ENCODE data around the gene PPP2R2D. TPM values are rescaled to one million over a fixed set of nuclear protein-coding genes. Genes with fewer than 3 reads are reported as not detected.

The PPP2R2D gene
- total RNA-seq, 1 experiment from 2014 or later, result 23.5 TPM

DNA sequence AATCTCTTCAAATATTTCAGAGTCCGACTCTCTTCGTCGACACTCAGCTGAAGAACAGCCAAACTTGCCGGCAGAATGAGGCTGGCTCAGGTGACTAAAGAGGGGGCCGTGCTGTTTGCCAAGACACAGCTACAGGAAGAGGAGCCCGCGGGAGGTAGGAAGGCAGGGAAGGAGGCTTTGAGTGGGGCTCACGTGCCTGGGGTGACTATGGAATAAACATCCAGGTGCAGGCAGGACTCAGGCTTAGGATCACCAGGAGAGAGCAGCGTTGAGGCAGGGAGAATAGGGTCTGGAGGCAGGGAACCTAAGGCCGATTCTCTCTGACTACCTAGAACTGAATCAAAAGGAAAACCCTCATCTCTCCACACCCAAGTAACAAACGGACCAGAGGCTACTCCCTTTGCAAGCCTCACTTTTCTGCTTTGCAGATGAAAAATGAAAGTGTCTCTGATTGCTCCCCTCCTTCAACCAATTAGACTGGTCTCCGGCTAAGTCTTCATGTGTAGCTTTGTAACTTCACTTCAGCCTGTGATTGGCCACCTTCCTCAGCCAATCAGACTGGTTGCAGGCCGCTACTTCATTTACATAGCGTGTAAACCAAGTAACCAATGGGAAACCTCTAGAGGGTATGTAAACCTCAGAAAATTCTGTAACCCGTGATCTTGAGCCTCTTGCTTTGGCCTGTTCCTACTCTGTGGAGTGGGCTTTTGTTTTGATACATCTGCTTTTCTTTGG is 100.6 kb downstream of the PPP2R2D start:
- no peaks in the 10 kb centered on the region for H3K9me3 ChIP-seq (ENCODE audit: insufficient read depth, low read depth)
- POLR2A ChIA-PET (ENCODE audit: unreplicated experiment), result interaction anchor here (0.6 kb wide), 1 partner anchor 101 kb away, joined by 5 read pairs; no protein-coding TSS in a partner anchor

GRCh38 chr10:132002004-132002403 is 101.2 kb downstream of the PPP2R2D start:
- Histone ChIP-seq H4K20me1 (ENCODE audit: insufficient read depth) (no peaks in the 10 kb centered on the region), H2AFZ (no peak overlapping the region), H3K9me3 (ENCODE audit: insufficient read depth, low read depth) (no peaks in the 10 kb centered on the region), H3K9me2 (ENCODE audit: insufficient read depth) (no peaks in the 10 kb centered on the region), H3K4me1 (replicated peaks; ENCODE audit: insufficient read depth) (peaks cover 18% of the 10 kb centered on the region), H3K4me2 (no peak overlapping the region), H3F3A (ENCODE audit: insufficient read depth, low read depth) (peaks cover 11% of the 10 kb centered on the region; the same call in 1 of the 2 replicates), H3K79me2 (ENCODE audit: low read depth) (no peaks in the 10 kb centered on the region), H3K36me3 (ENCODE audit: low read depth) (no peaks in the 10 kb centered on the region), H3K27me3 (ENCODE audit: insufficient read depth, low read depth) (no peaks in the 10 kb centered on the region), H3K27ac (no peak overlapping the region), H3K4me3 (no peak overlapping the region)
- no TSS peak for BruUV-seq (replicated peaks)
- no peak for TF ChIP-seq EZH2 (IDR thresholded peaks at IDR 0.05; ENCODE audit: low read depth)
- TF ChIP-seq CTCF (conservative IDR thresholded peaks at IDR 0.05), result no peak
- ChIA-PET POLR2A (ENCODE audit: unreplicated experiment) (no interaction called here), CTCF (no interaction called here)
- intact Hi-C loops (cut with micrococcal nuclease; ENCODE audit: unreplicated experiment), result no loop called here
- no peak for DNase-seq

More for the DNA sequence above, 100.6 kb downstream of the PPP2R2D start:
- H2AFZ ChIP-seq, result no peak overlapping the region
- H3K36me3 ChIP-seq (ENCODE audit: low read depth), result no peaks in the 10 kb centered on the region
- H3K79me2 ChIP-seq (ENCODE audit: low read depth), result no peaks in the 10 kb centered on the region
- TF ChIP-seq EZH2 (IDR thresholded peaks at IDR 0.05; ENCODE audit: low read depth) (no peak), CTCF (conservative IDR thresholded peaks at IDR 0.05) (no peak)
- BruUV-seq (replicated peaks), result no TSS peak
- no peak overlapping the region for H3K4me3 ChIP-seq
- H4K20me1 ChIP-seq (ENCODE audit: insufficient read depth), result no peaks in the 10 kb centered on the region
- H3K4me2 ChIP-seq, result no peak overlapping the region
- no peak for DNase-seq
- H3K27ac ChIP-seq, result no peak overlapping the region
- peaks cover 24% of the 10 kb centered on the region for H3K4me1 ChIP-seq (replicated peaks; ENCODE audit: insufficient read depth)
- peaks cover 11% of the 10 kb centered on the region; the same call in 1 of the 2 replicates for H3F3A ChIP-seq (ENCODE audit: insufficient read depth, low read depth)
- no peaks in the 10 kb centered on the region for H3K27me3 ChIP-seq (ENCODE audit: insufficient read depth, low read depth)
- CTCF ChIA-PET, result no interaction called here
- intact Hi-C loops (cut with micrococcal nuclease; ENCODE audit: unreplicated experiment), result no loop called here
- no peaks in the 10 kb centered on the region for H3K9me2 ChIP-seq (ENCODE audit: insufficient read depth)

- H3K36me3 ChIP-seq (ENCODE audit: low read depth), result no peaks in the 10 kb centered on the region
Observed at GRCh38 chr10:132003282-132003924, 102.6 kb downstream of the PPP2R2D start.

More at GRCh38 chr10:132003282-132003924, 102.6 kb downstream of the PPP2R2D start:
- Histone ChIP-seq H2AFZ (no peak overlapping the region), H3F3A (ENCODE audit: insufficient read depth, low read depth) (peaks cover under 1% of the 10 kb centered on the region; the same call in 1 of the 2 replicates), H3K9me3 (ENCODE audit: insufficient read depth, low read depth) (no peaks in the 10 kb centered on the region), H3K9me2 (ENCODE audit: insufficient read depth) (no peaks in the 10 kb centered on the region), H3K4me1 (replicated peaks; ENCODE audit: insufficient read depth) (peaks cover 7% of the 10 kb centered on the region), H3K27ac (no peak overlapping the region), H3K27me3 (ENCODE audit: insufficient read depth, low read depth) (no peaks in the 10 kb centered on the region), H3K79me2 (ENCODE audit: low read depth) (no peaks in the 10 kb centered on the region), H3K4me3 (no peak overlapping the region), H3K4me2 (no peak overlapping the region), H4K20me1 (ENCODE audit: insufficient read depth) (no peaks in the 10 kb centered on the region)
- no peak for DNase-seq
- BruUV-seq (replicated peaks), result no TSS peak
- TF ChIP-seq CTCF (conservative IDR thresholded peaks at IDR 0.05) (no peak), EZH2 (IDR thresholded peaks at IDR 0.05; ENCODE audit: low read depth) (no peak)
- ChIA-PET POLR2A (ENCODE audit: unreplicated experiment) (no interaction called here), CTCF (no interaction called here)
- intact Hi-C loops (cut with micrococcal nuclease; ENCODE audit: unreplicated experiment), result no loop called here

Measured in PC-9 (cell line).